ENCODE data around the gene BAZ2B.
"Not testable (repeated sequence)": the region's sequence is repeated elsewhere in the genome, so short reads cannot be mapped to it uniquely, and the experiment has no call there.

Gene BAZ2B

DNA sequence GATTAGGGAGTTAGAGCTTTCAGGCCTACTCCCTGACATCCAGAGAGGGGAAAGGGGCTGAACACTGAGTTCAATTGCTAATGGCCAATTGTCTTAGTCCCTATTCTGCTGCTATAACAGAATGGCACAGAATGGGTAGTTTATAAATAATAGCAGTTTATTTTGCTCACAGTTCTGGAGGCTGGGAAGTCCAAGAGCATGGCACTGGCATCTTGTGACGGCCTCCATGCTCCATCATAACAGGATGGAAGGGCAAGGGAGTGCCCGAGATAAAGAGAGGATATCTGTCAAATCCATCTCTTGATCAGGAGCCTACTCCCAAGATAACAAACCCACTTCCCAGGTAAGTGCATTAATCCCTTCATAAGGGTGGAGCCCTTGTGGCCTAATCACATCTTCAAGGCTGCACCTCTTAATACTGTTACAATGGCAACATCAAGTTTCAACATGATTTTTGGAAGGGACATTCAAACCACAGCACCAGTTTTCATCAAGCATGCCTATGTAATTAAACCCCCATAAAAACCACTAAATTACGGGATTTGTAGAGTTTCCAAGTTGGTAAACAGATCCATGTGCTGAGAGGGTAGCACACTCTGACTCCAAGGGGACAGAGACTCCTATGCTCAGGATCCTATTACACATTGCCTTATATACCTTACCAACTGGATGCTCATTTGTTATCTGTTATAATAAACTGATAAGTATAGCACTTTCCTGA lies 44.6 kb downstream of the BAZ2B start:
- DNase-seq: no peak

DNA sequence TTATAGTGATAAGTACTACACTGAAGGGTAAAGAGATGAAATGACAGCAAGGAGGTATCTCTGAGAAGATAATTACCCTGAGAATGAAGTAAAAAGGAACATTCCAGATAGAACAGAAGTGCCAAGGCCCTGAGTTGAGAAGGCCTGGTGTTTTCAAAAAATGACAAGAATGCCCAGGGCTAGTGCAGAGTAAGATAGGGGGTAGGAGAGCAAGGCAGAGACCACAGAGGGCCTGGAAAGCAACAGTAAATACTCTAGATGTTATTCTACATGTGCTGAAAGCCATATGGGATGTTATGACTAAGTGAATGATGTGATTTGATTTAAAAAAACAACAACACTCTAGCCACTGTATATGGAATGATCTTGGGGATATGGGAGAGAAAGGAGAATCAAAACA lies 52.3 kb downstream of the BAZ2B start:
- DNase-seq: no peak

DNA sequence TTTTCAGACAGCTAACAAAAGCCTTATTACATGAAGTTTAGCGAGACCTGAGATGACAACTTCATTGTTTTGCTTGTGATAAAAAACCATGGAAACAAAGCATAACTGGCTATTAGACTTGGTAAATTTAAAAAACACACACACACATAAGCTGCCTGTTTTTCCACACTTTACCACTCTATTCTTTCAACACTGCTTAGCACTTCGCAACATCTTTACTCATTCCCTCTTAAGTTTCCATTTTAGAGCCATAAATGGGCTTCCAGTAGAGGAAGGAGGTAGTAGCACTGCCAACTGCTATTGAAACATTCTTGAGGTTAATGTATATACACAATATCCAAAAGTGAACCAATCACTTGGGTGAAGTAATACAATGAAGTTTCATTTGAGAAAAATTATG lies 54.1 kb downstream of the BAZ2B start:
- DNase-seq: no peak

DNA sequence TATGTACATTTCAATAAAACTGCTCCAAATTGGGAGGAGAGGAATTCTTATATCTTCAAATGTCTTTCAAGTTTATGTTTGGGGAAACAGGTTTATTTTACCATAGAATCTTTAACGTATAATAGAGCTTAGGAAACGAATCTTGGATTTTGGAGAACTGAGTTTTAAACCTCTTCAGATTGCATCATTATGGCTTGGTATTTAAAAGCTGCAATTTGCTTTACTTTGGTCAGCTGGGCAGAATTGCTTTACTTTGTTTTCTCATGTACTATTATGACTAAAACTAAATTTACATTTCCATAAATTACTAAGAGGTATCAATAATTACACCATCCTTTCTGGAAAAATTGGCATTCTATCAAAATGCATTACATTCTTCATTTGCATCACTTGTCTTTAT lies 54.6 kb downstream of the BAZ2B start:
- no peak for DNase-seq

DNA sequence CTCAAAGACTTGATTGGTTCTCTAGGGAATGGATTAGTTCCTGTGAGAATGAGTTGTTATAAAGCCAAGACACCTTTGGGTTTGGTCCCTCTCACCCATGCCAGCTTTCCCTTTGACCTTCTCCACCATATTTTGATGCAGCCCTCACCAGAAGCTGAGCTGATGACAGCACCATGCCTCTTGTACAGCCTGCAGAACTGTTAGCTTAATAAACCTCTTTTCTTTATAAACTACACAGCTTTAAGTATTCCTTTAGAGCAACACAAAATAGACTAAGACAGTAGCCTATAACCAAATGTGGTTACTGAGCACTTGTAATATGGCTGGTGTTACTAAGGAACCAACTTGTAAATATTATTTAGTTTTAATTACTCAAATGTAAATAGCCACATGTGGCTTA lies 55.1 kb downstream of the BAZ2B start:
- DNase-seq: no peak

DNA sequence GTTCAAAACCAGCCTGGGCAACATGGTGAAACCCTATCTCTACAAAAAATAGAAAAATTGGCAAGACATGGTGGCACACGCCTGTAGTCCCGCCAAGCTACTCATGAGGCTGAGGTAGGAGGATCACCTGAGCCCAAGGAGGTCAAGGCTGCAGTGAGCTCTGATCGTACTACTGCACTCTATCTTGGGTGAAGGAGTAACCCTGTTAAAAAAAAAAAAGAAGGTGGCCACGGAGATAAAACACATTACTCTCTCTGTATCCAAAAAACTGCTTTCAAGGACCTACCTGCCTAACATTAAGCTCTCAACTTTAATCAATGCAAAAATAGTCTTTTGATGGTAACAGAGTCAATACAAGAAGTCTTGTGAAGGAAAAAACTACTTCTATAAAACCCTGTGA lies 57.3 kb downstream of the BAZ2B start:
- no peak for DNase-seq

DNA sequence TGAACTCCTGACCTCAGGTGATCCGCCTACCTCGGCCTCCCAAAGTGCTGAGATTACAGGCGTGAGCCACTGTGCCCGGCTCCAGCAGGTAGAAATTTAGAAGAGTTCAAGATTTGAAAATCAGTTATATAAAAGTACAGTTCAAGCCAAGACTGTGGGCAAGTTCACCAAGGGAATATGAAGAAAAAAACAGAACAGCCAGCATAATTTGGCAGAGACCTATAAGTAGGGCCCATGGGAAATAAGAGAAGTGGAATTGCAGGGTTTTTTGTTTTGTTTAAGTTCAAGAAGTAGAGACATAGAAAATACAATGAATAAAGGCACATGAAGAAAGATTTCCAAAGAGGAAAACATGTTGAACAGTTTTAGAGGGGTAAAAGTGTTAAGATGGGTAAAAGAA lies 57.9 kb downstream of the BAZ2B start:
- DNase-seq: no peak

DNA sequence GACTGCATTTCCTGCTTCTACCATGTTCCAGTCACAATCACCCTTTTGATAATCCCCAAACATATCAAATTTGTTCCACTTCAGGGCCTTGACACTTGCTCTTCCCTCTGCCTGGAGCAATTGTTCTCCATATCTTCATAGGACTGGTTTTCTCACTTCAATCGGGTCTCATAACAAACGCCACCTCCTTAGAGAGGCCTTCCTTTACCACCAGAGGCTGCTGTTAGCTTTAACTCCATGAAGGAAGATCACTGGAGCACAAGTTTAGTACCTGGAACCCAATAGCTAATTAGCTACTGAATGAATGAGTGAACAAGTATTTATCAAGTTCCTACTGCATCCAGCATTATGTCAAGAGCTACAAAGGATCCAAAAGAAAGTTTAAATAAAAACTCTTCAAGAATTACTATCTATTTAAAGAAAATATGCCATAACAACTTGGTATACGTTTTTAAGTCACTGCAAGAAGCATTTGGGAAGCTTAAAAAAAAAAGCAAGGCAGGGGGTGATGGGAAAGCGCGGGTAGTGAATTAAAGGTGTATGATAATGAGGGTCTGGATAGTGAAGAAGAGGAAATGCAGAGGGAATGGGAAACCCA lies 58.8 kb downstream of the BAZ2B start:
- DNase-seq: no peak

DNA sequence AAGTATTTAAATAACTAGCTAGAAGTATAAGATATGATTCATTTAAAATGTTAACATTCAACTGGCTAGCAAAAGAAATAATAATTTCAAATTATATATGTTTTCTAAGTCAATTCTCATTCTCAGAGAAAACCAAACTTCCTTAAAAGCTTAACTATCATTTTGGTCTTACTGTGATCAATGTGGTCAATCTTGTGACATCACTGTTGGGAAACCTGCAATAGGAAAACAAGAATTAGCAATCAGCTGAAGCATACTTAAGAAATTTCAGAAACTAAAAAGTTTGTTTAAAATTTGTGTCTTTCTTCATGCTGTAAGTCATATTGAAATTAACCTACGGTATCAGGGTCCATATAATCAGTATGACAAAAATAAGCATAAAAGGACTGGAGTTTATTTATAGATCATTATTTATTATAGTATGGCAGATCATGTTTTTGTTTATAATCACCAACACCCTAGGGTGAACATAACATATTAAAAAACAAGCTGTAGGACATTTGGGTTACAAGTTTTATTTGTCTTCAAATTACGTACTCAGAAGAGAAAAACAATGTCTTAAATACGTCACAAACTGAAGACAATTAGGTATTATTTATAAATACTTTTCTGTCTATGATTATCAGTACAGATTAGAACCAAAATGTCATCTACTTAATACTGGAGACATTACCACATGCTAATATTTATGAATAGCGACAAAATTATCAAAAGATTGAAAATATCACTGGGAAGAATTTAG lies 60.5 kb downstream of the BAZ2B start:
- DNase-seq: no peak

DNA sequence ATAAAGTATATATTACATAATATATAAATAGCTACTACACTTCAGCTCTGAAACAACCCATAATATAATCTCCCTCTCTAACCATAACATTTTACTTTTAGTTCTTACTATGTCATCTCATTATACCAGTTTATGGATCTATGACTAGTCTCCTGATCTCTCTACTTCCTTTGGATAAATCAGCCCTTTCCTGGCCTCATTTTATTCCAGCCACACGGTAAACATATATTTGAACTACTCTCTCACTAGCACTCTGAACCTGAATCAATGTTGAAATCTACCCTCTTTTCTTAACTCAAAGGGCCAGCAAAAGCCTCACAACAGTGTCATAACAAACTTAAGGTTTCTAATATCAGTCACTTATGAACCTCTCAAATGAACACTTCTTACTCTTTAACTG lies 62.6 kb downstream of the BAZ2B start:
- no peak for DNase-seq

DNA sequence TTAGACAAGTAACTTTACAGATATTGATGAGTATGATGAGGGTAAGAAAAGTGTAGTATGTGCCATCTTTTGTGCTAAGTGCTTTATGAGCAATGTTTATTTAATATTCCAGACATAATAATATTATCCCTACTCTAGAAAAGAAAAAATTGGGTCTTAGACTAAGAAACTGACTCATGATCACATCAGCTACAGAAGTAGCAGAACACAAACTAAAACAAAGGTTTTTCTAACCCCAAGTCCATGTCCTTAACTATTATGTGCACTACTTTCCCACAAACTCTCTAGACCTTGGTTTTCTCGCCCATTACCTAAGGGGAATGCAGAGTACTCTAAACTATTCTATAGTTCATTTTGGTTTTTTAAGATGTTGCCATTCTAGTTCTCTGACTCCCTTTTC lies 64.5 kb downstream of the BAZ2B start:
- no peak for DNase-seq

DNA sequence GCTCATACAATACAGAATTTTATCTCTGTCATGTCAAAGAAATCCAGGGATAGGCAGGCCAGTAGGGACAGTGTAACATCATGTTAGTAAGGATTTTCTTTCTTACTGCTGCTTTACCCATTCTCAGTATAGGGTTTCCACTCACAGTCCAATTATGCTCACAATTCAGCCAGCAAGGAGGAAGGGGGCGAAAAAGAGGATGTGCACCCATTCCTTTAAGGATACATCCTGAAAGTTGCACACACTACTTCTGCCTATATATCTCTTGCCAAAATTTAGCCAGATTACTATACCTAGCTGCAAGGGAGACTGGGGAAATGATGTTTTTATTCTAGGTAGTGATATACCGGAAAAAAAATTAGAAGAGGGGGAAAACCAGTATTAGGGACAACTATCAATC lies 66.1 kb downstream of the BAZ2B start:
- no peak for DNase-seq

DNA sequence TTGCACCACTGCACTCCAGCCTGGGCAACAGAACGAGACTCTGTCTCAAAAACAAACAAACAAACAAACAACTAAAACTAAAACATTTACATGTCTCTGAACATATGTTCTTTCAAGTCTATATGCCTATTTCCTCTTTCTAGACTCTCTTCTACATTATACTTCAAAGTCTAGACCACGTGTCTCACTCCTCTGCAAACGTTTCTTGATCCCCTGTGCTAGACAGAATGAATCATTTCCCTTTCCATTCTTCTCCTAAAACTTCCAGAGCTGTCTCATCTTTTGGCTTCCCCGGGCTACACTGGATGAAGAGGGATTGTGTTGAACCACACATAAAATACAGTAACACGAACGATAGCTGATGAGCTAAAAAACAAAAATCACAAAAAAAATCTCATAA lies 67.1 kb downstream of the BAZ2B start:
- DNase-seq: no peak

DNA sequence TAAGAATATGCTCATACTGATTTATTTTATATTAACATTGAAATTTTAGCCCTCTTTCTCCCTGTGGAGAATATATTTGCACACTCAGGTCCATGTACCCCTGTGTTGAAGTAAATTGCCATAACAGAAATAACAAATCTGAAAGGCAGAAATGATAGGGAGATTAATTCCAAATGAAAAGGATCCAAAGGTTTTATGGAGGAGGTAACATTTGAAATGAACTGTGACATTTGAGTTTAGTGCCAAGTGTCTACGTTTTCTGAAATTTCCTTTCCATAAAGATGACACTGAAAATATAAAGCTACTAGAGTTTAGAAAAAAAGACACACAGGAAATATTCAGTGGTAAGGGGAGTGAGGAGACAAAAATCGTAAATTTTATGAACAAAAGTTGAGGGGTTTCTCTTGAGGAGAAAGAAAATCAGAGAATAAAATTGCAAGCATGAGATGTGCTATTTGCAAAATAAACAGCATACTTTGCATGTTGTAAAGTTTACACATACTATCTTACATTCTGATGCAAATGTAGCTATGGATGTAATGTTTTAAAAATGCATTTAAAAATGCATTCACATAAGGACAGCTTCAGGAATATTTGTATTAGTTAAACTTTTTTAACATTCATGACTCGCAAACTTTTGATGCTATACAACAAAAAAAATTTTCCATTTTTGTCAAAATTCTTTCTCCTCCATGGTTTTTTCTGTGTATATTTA lies 69.5 kb downstream of the BAZ2B start:
- DNase-seq: no peak

DNA sequence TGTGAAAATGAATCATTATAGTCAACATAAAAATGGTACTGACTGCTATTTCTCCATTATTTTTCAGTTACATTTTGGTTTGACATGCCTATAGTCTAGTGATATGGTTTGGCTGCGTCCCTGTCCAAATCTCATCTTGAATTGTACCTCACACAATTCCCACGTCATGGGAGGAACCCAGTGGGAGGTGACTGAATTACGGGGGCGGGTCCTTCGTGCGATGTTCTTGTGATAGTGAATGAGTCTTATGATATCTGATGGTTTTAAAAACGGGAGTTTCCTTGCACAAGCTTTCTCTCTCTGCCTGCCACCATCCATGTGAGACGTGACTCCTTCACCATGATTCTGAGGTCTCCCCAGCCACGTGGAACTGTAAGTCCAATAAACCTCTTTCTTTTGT lies 70.3 kb downstream of the BAZ2B start:
- DNase-seq: no peak

DNA sequence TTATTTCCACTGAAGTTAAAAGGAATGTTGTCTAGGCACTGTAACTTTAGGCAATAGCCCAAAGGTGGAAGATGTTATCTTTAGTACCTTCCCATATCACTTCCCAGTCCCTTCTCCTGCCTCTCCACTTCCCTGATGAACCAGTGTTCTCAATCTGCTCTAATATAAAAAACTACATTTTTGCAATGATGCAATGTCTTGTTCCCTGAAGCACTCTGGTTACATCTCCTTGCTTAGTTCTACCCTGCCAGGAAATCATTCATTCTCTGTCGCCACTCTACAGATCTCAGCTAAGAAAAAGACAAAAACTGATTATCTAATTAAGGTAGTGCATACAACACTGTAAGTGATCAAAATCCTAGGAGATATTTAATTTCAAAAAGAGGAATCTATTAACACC lies 71.3 kb downstream of the BAZ2B start:
- DNase-seq: no peak

DNA sequence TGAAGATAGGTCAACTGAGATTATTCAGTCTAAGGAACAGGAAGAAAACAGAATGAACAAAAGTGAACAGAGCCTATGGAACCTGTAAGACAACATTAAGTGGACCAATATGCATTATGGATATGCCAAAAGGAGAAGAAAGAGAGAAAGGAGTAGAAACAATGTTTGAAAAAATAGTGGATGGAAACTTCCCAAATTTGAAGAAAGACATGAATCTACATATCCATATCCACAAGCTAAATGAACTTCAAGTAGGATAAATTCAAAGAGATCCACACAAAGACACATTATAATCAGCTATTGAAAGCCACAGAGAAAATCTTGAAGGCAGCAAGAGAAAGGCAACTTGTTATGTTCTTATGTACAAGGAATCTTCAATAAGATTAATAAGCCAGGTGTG lies 74.2 kb downstream of the BAZ2B start:
- DNase-seq: no peak

DNA sequence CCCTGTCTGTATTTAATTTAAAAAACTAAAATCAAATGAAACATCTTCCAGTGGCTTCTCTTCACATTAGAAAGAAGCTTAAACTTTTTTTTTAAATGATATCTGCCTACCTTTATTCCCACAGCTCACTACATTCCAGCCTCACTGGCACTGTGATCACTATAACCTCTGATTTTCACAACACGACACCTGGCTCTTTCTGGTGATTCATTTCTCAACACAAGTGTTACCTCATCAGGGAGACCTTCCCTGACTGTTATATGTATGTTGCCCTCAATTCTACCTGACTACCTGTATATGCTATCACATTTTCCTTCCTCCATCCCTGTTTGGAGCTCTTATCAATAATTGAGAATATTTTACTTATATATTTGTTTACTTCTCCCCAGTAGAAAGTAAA lies 76.6 kb downstream of the BAZ2B start:
- no peak for DNase-seq

DNA sequence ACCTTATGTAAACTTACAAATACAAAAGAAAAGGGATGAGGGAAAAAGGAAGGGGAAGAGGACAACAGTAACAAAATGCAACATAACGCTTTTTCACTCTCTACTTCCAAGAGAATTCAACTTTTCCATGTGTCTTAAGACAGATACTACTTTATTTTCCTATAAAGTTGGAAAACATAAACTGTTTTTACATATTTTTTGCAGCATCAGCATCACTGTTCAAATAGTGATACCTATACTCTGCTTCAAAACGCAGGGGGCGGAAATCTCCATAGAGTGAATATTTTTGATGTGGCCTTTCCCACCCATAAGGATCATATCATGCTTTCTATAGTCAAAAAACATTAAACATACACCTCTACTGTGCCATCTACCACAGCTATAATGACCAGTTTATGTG lies 77.5 kb downstream of the BAZ2B start:
- DNase-seq: no peak

DNA sequence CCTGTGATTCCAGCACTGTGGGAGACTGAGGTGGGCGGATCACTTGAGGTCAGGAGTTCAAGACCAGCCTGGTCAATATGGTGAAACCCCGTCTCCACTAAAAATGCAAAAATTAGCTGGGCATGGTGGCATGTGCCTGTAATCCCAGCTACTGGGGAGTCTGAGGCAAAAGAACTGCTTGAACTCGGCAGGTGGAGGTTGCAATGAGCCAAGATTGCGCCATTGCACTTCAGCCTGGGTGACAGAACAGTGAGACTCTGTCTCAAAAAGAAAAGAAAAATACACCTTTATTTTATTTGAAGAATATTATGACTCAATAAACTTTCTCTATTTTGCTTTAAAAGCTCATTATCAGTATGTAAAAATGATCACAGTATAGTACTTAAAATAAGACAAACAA lies 81.1 kb downstream of the BAZ2B start:
- DNase-seq: not testable (repeated sequence)

DNA sequence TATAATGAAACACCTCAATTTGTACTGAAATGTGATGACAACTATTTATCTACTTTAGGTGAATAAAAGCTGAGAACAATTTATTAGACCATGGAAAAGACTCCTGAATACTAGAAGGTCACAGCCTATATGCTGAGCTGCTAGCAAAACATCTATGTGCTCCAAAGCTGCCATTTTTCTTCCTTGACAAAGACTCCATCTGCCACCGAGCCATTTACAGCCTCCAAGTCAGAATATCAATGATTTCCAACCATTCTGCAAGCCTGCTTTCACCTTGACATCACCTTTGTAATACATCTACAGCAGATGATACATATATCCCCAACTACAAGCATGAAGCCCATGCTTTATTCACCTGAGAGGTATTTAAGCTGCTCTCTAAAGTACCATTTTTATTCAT lies 84.9 kb downstream of the BAZ2B start:
- DNase-seq: no peak

DNA sequence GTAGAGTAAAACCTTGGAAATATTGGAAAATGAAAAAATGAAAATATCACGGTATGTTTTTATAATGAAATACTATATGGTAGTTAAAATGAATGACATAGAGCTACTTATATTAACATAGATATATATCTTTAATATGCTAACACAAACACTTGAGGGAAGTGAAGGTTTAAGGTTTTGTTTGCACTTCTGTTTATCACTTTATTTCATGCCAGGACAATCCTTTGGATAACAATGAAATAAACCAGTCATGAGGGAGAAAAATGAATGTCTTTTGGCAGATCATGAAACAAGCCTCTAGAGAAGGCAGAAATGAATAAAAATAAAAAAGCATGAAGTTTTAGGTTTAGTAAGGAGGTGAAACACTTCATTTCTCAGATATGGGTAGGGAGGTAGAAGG lies 89.9 kb downstream of the BAZ2B start:
- DNase-seq: no peak

DNA sequence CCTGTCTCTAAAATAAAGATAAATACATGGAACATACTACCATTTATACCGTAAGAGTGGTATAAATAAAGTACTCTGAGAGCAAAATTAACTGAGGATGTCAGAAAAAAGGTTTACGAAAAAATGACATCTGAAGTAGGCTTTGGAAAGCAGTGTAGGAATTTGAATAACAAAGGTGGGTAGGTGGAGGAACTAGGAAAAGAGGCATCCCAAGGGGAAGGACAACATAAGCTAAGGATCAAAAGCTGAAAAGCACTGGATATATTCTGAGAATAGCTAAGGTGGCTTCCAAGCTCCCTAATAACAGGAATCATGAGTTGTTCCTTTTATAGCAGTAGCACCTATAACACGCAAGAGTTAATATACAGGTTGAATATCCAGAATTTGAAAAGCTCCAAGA lies 91.3 kb downstream of the BAZ2B start:
- DNase-seq: no peak

DNA sequence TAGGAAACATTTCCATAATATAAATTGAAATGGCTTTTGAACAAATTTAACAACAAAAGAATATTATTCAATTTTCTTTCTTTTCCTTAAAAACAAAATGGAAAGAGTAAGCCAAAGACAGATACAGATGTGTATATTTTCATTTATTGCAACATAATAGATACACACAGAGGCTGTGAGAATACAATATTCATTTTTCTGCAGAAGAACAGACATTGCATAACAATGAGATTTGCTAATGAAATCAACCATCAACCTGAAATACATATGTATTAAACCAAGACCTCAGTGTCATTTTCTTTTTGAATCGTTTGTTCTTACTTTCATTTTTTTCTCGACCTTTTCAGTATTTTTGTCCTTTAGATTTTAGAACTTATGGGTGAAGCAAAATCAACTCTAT lies 95.1 kb downstream of the BAZ2B start:
- no peak for DNase-seq

All from cortex of kidney (tissue), 1 donor.